H9 (cell line): ENCODE measurements around the gene ZNF20. TPM values are rescaled to one million over a fixed set of nuclear protein-coding genes. Genes with fewer than 3 reads are reported as not detected.

Source experiments
- DNase-seq: peaks from one replicate; pipeline ENCODE4 v3.0.0-alpha.2; 2017
- H2AFZ ChIP-seq: one replicate; pipeline ENCODE4 v1.6.1; 2013; ENCODE audit warnings: mild to moderate bottlenecking, low read length, control low read depth, moderate library complexity
- H2AK5ac ChIP-seq: 2 replicates; pipeline ENCODE4 v1.6.1; 2013; ENCODE audit warnings: low read length, control low read depth, mixed read lengths; ENCODE audit not compliant: insufficient read length
- H2BK120ac ChIP-seq: one replicate; pipeline ENCODE4 v1.6.1; 2013; ENCODE audit warnings: low read depth, mild to moderate bottlenecking, low read length, control low read depth, inconsistent platforms; ENCODE audit not compliant: poor library complexity, severe bottlenecking
- H2BK12ac ChIP-seq: 2 replicates; pipeline ENCODE4 v1.6.1; 2013; ENCODE audit warnings: low read length, control low read depth, mixed read lengths, low read depth; ENCODE audit not compliant: insufficient read length
- H2BK15ac ChIP-seq: 2 replicates; pipeline ENCODE4 v1.6.1; 2013; ENCODE audit warnings: low read depth, low read length, control low read depth
- H2BK20ac ChIP-seq: one replicate; pipeline ENCODE4 v1.6.1; 2013; ENCODE audit warnings: low read depth, mild to moderate bottlenecking, low read length, control low read depth, inconsistent platforms; ENCODE audit not compliant: poor library complexity, severe bottlenecking
- H2BK5ac ChIP-seq: 2 replicates; pipeline ENCODE4 v1.6.1; 2013; ENCODE audit warnings: low read length, control low read depth, mixed read lengths; ENCODE audit not compliant: insufficient read length
- H3K14ac ChIP-seq: 2 replicates; pipeline ENCODE4 v1.6.1; 2013; ENCODE audit warnings: low read length, control low read depth; ENCODE audit not compliant: insufficient read depth
- H3K18ac ChIP-seq: 2 replicates; pipeline ENCODE4 v1.6.1; 2013; ENCODE audit warnings: low read depth, mild to moderate bottlenecking, mixed read lengths, low read length, control low read depth; ENCODE audit not compliant: insufficient read length
- H3K23ac ChIP-seq: 2 replicates; pipeline ENCODE4 v1.6.1; 2013; ENCODE audit warnings: low read length, control low read depth, mixed read lengths, low read depth; ENCODE audit not compliant: insufficient read length
- H3K23me2 ChIP-seq: 2 replicates; pipeline ENCODE4 v1.6.1; 2013; ENCODE audit warnings: low read depth, mild to moderate bottlenecking, mixed read lengths, low read length, control low read depth; ENCODE audit not compliant: insufficient read length, poor library complexity, severe bottlenecking
- H3K27ac ChIP-seq: 2 replicates; pipeline ENCODE4 v1.5.1; 2013; ENCODE audit warnings: low read length, control low read depth, mixed read lengths, low read depth; ENCODE audit not compliant: insufficient read length
- H3K27me3 ChIP-seq: 2 replicates; pipeline ENCODE4 v1.6.1; 2013; ENCODE audit warnings: low read length, control low read depth, inconsistent platforms; ENCODE audit not compliant: insufficient read depth
- H3K4ac ChIP-seq: 2 replicates; pipeline ENCODE4 v1.6.1; 2013; ENCODE audit warnings: low read depth, mild to moderate bottlenecking, control low read depth, inconsistent platforms, low read length, moderate library complexity
- H3K4me1 ChIP-seq: 2 replicates; pipeline ENCODE4 v1.6.1; 2013; ENCODE audit warnings: low read length, control low read depth, inconsistent platforms; ENCODE audit not compliant: insufficient read depth
- H3K4me2 ChIP-seq: 2 replicates; pipeline ENCODE4 v1.6.1; 2013; ENCODE audit warnings: low read length, control low read depth, mixed read lengths; ENCODE audit not compliant: insufficient read length, insufficient read depth
- H3K56ac ChIP-seq: 2 replicates; pipeline ENCODE4 v1.6.1; 2013; ENCODE audit warnings: low read depth, mild to moderate bottlenecking, mixed read lengths, low read length, control low read depth; ENCODE audit not compliant: insufficient read length
- H3K79me1 ChIP-seq: 2 replicates; pipeline ENCODE4 v1.6.1; 2013; ENCODE audit warnings: low read depth, mild to moderate bottlenecking, moderate library complexity, low read length, control low read depth, inconsistent platforms; ENCODE audit not compliant: insufficient read depth, poor library complexity, severe bottlenecking
- H3K79me2 ChIP-seq: 2 replicates; pipeline ENCODE4 v1.6.1; 2013; ENCODE audit warnings: low read length, control low read depth, inconsistent platforms; ENCODE audit not compliant: insufficient read depth
- H3K9ac ChIP-seq: 2 replicates; pipeline ENCODE4 v1.6.1; 2013; ENCODE audit warnings: low read length, control low read depth, mixed read lengths; ENCODE audit not compliant: insufficient read length; ENCODE audit errors: extremely low read depth
- H3K9me3 ChIP-seq: one replicate; pipeline ENCODE4 v1.6.1; 2013; ENCODE audit warnings: low read depth, low read length, inconsistent platforms; ENCODE audit not compliant: control insufficient read depth
- H3T11ph ChIP-seq: one replicate; pipeline ENCODE4 v1.6.1; 2013; ENCODE audit warnings: mild to moderate bottlenecking, low read length, control low read depth, inconsistent platforms
- H4K20me1 ChIP-seq: one replicate; pipeline ENCODE4 v1.6.1; 2013; ENCODE audit not compliant: control insufficient read depth, insufficient read length, insufficient read depth
- H4K5ac ChIP-seq: 2 replicates; pipeline ENCODE4 v1.6.1; 2013; ENCODE audit warnings: low read depth, mild to moderate bottlenecking, mixed read lengths, low read length, control low read depth; ENCODE audit not compliant: insufficient read length
- H4K8ac ChIP-seq: replicated peaks from 2 replicates; pipeline ENCODE4 v1.6.1; 2013; ENCODE audit warnings: low read length, control low read depth, mixed read lengths, low read depth; ENCODE audit not compliant: insufficient read length
- H4K91ac ChIP-seq: 2 replicates; pipeline ENCODE4 v1.6.1; 2013; ENCODE audit warnings: low read depth, mild to moderate bottlenecking, moderate library complexity, mixed read lengths, low read length, control low read depth; ENCODE audit not compliant: insufficient read length
- H3K27ac Mint-ChIP-seq, 3 experiments: 2 replicates in 2 of 3; 3 replicates in 1 of 3; pipeline ENCODE4 v1.8.0; 2020 to 2021; ENCODE audit warnings: mixed read lengths in 3 of 3, mild to moderate bottlenecking in 1 of 3, moderate library complexity in 1 of 3
- H3K27me3 Mint-ChIP-seq: 2 replicates; pipeline ENCODE4 v1.8.0; 2021; ENCODE audit warnings: low read depth, mild to moderate bottlenecking, moderate library complexity, mixed read lengths
- H3K36me3 Mint-ChIP-seq, 3 experiments: 2 replicates in 2 of 3; 3 replicates in 1 of 3; pipeline ENCODE4 v1.8.0; 2020 to 2021; ENCODE audit warnings: low read depth in 3 of 3, mixed read lengths in 3 of 3; ENCODE audit not compliant: insufficient read depth in 1 of 3
- H3K4me1 Mint-ChIP-seq, 2 experiments: 2 replicates each; pipeline ENCODE4 v1.8.0; 2020; ENCODE audit warnings: mixed read lengths in 2 of 2
- H3K4me3 Mint-ChIP-seq, 2 experiments: 2 replicates in 1 of 2; 3 replicates in 1 of 2; pipeline ENCODE4 v1.8.0; 2020 to 2021; ENCODE audit warnings: mild to moderate bottlenecking in 2 of 2, mixed read lengths in 2 of 2, moderate library complexity in 1 of 2
- H3K9me3 Mint-ChIP-seq, 2 experiments: 2 replicates in 1 of 2; 3 replicates in 1 of 2; pipeline ENCODE4 v1.8.0; 2020; ENCODE audit warnings: mild to moderate bottlenecking in 2 of 2, mixed read lengths in 2 of 2, moderate library complexity in 1 of 2
- CTCF ChIP-seq: fragments of 200-600 bp; sonication (generic); conservative IDR thresholded peaks from 3 replicates; pipeline ENCODE4 v1.8.0; 2021; ENCODE audit warnings: antibody characterized with exemption, mild to moderate bottlenecking
- WGBS: extraction: QIAGEN DNeasy Blood & Tissue Kit; methylation state at CpG from one replicate; pipeline ENCODE4 v1.1.7; 2013; ENCODE audit warnings: missing lambda C conversion rate, low lambda C conversion rate, mixed read lengths; ENCODE audit not compliant: insufficient read length; ENCODE audit errors: extremely low coverage; 5-methylcytosine and 5-hydroxymethylcytosine counted together
- total RNA-seq: library from RNA; stranded (reverse); gene quantifications from 2 replicates; pipeline ENCODE4 v1.2.1, GENCODE V29; 2021

Gene ZNF20
- total RNA-seq, 1 experiment from 2014 or later, result 5.6 TPM

- peaks cover 33 to 35% of the 10 kb centered on the region in 2 experiments for H3K9me3 Mint-ChIP-seq
- H3K18ac ChIP-seq, result no peak overlapping the region
- no peak overlapping the region for H4K5ac ChIP-seq
- H3K27ac ChIP-seq, result no peak overlapping the region
- H4K20me1 ChIP-seq, result no peaks in the 10 kb centered on the region
- peaks cover 4% of the 10 kb centered on the region for H3K23me2 ChIP-seq
- H2BK20ac ChIP-seq, result no peak overlapping the region
- no peak overlapping the region for H3K23ac ChIP-seq
- H3K9me3 ChIP-seq, result peaks cover 16% of the 10 kb centered on the region
- no peak overlapping the region for H3T11ph ChIP-seq
- H2AFZ ChIP-seq, result no peak overlapping the region
- H3K27me3 ChIP-seq, result no peaks in the 10 kb centered on the region
- H3K4me1 Mint-ChIP-seq, result peaks cover 27 to 31% of the 10 kb centered on the region in 2 experiments
- no peak overlapping the region for H3K4ac ChIP-seq
- H4K8ac ChIP-seq, result no peak overlapping the region
- H3K79me2 ChIP-seq, result no peaks in the 10 kb centered on the region; the same call in 1 of the 2 replicates
- H4K91ac ChIP-seq, result no peak overlapping the region
- H3K4me3 Mint-ChIP-seq, result peak overlapping the region in 1 of 2 experiments; percentile 96; a peak in 3 of 5 replicates
- peak overlapping the region in 2 of 3 experiments; percentile 28 to 67; a peak in 2 of 7 replicates for H3K27ac Mint-ChIP-seq
- no peaks in the 10 kb centered on the region for H3K79me1 ChIP-seq
- H3K4me2 ChIP-seq, result no peak overlapping the region
- no peak overlapping the region for H2AK5ac ChIP-seq
- no peak for TF ChIP-seq CTCF
- no peak overlapping the region for H3K14ac ChIP-seq
- no peak overlapping the region for H3K9ac ChIP-seq
- no CpG with 5 or more reads among the region's 10 CpGs for WGBS
- H2BK12ac ChIP-seq, result no peak overlapping the region
- no peaks in the 10 kb centered on the region for H3K4me1 ChIP-seq
- H2BK5ac ChIP-seq, result no peak overlapping the region
- peaks cover 54 to 57% (median 55%) of the 10 kb centered on the region in 3 experiments for H3K36me3 Mint-ChIP-seq
- H2BK15ac ChIP-seq, result no peak overlapping the region
- H3K56ac ChIP-seq, result no peak overlapping the region
- DNase-seq, result no peak
- H2BK120ac ChIP-seq, result no peak overlapping the region
- no peaks in the 10 kb centered on the region; the same call in 1 of the 2 replicates for H3K27me3 Mint-ChIP-seq
Measured at GRCh38 chr19:12141405-12141736, 1.2 kb upstream of the ZNF20 start.
